Stimulated activated naive CD8-positive, alpha-beta T cell treated with anti-CD3 and anti-CD28 coated beads, Interleukin-15, Interleukin-2, amounts not matched to agents 100 U/mL and 50 U/mL, for 24 hours (primary cell): ENCODE measurements around the gene EPS8L2.

Experiments used
- ATAC-seq: fragments of 150-1000 bp; cut with Tn5 transposase; one replicate; pipeline ENCODE4 v1.10.0; 2021
- DNase-seq: peaks from one replicate; pipeline ENCODE4 v3.0.0; 2021

The EPS8L2 gene

GRCh38 chr11:704228-704674, 1.8 kb upstream of the EPS8L2 start:
- no peak for ATAC-seq
- DNase-seq: no peak

- ATAC-seq: no peak
- DNase-seq: no peak
Measured at GRCh38 chr11:704781-705645, 1.0 kb upstream of the EPS8L2 start.

GRCh38 chr11:706439-706956, 467 bp downstream of the EPS8L2 start:
- ATAC-seq: peak; percentile 19
- DNase-seq: no peak

GRCh38 chr11:706957-707816, 1.2 kb downstream of the EPS8L2 start:
- ATAC-seq: no peak
- no peak for DNase-seq

- no peak for ATAC-seq
- DNase-seq: no peak
Measured at GRCh38 chr11:707817-708420, 1.9 kb downstream of the EPS8L2 start.

- ATAC-seq (no peak), DNase-seq (no peak)
Measured at GRCh38 chr11:708511-708910, 2.5 kb downstream of the EPS8L2 start.

- DNase-seq (no peak), ATAC-seq (no peak)
Measured at GRCh38 chr11:709109-709997, 3.3 kb downstream of the EPS8L2 start.

GRCh38 chr11:714436-714835, 8.4 kb downstream of the EPS8L2 start:
- ATAC-seq: no peak
- DNase-seq: no peak

GRCh38 chr11:719214-720016, 13.4 kb downstream of the EPS8L2 start:
- DNase-seq (no peak), ATAC-seq (no peak)

GRCh38 chr11:720017-720641, 14.1 kb downstream of the EPS8L2 start:
- ATAC-seq (no peak), DNase-seq (no peak)

- ATAC-seq (peak; percentile 70), DNase-seq (peak; percentile 74)
Measured at GRCh38 chr11:720642-721246, 14.7 kb downstream of the EPS8L2 start.

GRCh38 chr11:721247-721740, 15.3 kb downstream of the EPS8L2 start:
- DNase-seq: no peak
- ATAC-seq: no peak

- ATAC-seq (peak; percentile 16), DNase-seq (peak; percentile 55)
Measured at GRCh38 chr11:721741-722345, 15.8 kb downstream of the EPS8L2 start.

GRCh38 chr11:722346-722811, 16.3 kb downstream of the EPS8L2 start:
- no peak for ATAC-seq
- DNase-seq: no peak

GRCh38 chr11:723120-723883, 17.3 kb downstream of the EPS8L2 start:
- DNase-seq (peak; percentile 61), ATAC-seq (peak; percentile 16)

GRCh38 chr11:724049-724777, 18.2 kb downstream of the EPS8L2 start:
- DNase-seq (no peak), ATAC-seq (no peak)

- no peak for DNase-seq
- no peak for ATAC-seq
Measured at GRCh38 chr11:724778-725386, 18.9 kb downstream of the EPS8L2 start.
